GM10248 (cell line): ENCODE results near the gene PPP2R2B.

ENCODE experiments used
- CTCF ChIA-PET: fragments of 300-600 bp; sonication (Branson Sonifier 250); formaldehyde crosslinking; extraction: SDS; loops from one replicate; lab custom pipeline; 2021; ENCODE audit warnings: antibody characterized with exemption; lab: Yijun Ruan, JAX
- POLR2A ChIA-PET: fragments of 350-650 bp; sonication (Branson Sonifier 250); formaldehyde crosslinking; extraction: SDS; loops from one replicate; lab custom pipeline; 2020; ENCODE audit warnings: antibody characterized with exemption; lab: Yijun Ruan, JAX
- DNase-seq: peaks from one replicate; pipeline ENCODE4 v3.0.0; 2012; ENCODE audit errors: extremely low spot score
- TF ChIP-seq, protein P1 (sequence below): IDR thresholded peaks from 2 replicates; pipeline ENCODE4 v1.5.1; 2012; ENCODE audit warnings: mild to moderate bottlenecking, low read depth; ENCODE audit errors: extremely low read depth, missing control alignments, control extremely low read depth

The PPP2R2B gene

GRCh38 chr5:146815411-146815810 is 63.1 kb downstream of the PPP2R2B start:
- ChIA-PET CTCF (no interaction called here), POLR2A (no interaction called here)
- TF ChIP-seq, protein P1, sequence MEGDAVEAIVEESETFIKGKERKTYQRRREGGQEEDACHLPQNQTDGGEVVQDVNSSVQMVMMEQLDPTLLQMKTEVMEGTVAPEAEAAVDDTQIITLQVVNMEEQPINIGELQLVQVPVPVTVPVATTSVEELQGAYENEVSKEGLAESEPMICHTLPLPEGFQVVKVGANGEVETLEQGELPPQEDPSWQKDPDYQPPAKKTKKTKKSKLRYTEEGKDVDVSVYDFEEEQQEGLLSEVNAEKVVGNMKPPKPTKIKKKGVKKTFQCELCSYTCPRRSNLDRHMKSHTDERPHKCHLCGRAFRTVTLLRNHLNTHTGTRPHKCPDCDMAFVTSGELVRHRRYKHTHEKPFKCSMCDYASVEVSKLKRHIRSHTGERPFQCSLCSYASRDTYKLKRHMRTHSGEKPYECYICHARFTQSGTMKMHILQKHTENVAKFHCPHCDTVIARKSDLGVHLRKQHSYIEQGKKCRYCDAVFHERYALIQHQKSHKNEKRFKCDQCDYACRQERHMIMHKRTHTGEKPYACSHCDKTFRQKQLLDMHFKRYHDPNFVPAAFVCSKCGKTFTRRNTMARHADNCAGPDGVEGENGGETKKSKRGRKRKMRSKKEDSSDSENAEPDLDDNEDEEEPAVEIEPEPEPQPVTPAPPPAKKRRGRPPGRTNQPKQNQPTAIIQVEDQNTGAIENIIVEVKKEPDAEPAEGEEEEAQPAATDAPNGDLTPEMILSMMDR, result no peak
- no peak for DNase-seq

DNA sequence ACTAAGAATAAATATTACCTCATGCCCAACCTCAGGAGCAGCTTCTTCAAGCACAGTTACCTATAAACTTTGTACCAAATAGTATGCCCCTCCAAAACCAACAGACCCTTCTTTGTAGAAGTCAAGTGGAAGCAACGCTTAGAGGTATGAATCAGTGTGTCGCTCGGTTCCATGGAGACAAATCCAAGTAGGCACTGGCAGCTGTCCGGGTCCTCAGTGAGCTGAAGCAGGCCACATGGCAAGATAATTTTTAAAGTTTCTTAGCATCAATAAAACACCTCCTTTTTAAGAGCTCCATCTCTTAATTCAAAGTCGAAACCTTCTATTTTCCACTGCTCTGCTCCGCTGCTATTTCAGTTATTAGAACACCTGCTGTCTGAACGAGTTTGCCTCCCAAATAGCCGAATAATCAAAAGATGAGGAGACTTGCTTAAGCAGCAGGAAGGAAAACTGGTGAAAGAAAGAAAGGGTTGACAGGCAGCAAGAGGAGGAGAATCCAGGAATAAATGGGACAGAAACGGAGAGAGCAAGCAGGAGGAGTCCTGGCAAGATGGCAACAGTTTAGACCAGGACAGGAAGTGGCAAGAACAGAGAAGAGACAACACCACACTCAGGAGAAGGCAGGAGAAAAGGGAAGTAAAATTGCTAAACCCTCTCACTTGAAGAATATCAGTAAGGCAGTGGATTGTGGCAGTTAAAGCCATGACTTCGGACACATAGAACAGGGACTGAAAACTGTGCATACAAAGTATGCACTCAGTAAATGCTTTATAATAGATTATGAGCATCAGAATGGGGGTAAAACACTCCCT is 65.0 kb downstream of the PPP2R2B start:
- ChIA-PET CTCF (no interaction called here), POLR2A (no interaction called here)
- no peak for DNase-seq
- TF ChIP-seq, protein P1, result no peak

DNA sequence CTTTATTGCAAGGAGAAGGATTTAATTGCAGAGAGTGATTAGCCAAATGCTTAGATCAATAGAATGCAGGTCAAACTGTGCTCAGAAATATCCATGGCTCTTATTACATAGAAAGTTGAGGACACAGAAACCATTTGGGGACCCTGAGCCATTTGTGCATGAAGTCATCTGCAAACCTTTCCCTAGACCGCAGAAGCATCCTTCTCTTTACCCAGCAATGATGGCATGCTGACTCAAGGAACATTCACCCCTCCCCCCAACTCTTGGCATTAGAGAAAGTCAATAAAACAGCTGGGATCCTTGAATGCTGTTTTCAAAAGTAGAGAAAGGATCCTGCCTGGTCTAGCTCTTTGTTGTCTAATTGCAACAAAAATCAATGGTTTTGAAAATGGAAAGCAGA is 73.5 kb downstream of the PPP2R2B start:
- TF ChIP-seq, protein P1, result no peak
- POLR2A ChIA-PET, result no interaction called here
- DNase-seq, result no peak
- CTCF ChIA-PET, result interaction anchor here (1.5 to 2.5 kb wide), 2 partner anchors 8 to 19 kb away, joined by 3 to 14 read pairs; no protein-coding TSS in a partner anchor

- TF ChIP-seq, protein P1, result no peak
- DNase-seq, result no peak
- POLR2A ChIA-PET, result no interaction called here
- CTCF ChIA-PET, result interaction anchor here (0.9 kb wide), 1 partner anchor 9 kb away, joined by 4 read pairs; no protein-coding TSS in a partner anchor
Measured at GRCh38 chr5:146802945-146803522, 75.5 kb downstream of the PPP2R2B start.

DNA sequence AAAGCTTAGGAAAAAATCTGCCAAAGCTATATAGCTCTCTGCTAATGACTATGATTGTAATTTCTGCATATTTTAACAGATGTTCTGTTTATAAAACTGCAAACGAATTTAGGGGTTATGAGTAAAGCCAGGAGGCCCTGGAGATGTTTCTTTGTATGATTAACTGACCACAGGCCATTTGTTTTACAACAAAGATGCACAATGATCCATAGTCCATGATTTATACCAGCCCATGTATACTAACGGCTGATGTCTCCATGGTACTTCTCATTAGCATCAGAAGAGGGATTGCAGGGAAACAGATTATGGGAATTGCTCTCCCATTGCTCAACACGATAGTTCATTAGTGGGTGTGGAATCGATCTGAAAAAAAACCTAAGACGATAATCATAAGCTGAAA is 78.9 kb downstream of the PPP2R2B start:
- TF ChIP-seq, protein P1, result no peak
- POLR2A ChIA-PET, result no interaction called here
- CTCF ChIA-PET, result interaction anchor here (0.7 to 1.5 kb wide), 2 partner anchors 8 to 258 kb away, joined by 3 to 5 read pairs; no protein-coding TSS in a partner anchor
- DNase-seq, result no peak

DNA sequence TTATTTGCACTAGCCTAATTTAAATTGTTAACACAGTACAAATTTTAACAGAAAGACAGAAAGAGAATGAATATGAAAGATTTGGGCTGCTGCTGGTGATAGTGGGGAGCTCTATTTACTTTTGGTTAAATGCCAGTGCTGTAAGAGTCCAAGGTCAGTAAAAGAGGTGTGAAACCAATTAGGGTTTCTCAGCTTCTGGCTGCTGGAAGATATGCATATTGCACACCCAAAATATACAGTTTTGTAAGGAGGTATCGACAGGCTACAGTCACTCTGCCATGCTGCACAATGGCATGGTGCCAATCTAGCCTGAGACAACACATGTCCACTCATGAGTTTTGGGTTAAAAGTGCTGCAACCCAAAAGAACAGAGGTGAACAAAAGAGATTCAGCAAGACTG is 79.3 kb downstream of the PPP2R2B start:
- DNase-seq, result no peak
- CTCF ChIA-PET, result interaction anchor here (1.1 to 1.6 kb wide), 3 partner anchors 23 to 51 kb away, joined by 3 read pairs; no protein-coding TSS in a partner anchor
- TF ChIP-seq, protein P1, result no peak
- POLR2A ChIA-PET, result no interaction called here
